Lower leg skin (tissue), 3 donors: ENCODE measurements around the gene TBC1D21.

ENCODE experiments used
- POLR2A ChIP-seq, 2 donors: fragments of 450-650 bp; IDR thresholded peaks; one replicate each; pipeline ENCODE4 v1.6.1; 2016 to 2017; ENCODE audit warnings: antibody characterized with exemption in 2 of 2, mild to moderate bottlenecking in 1 of 2, moderate library complexity in 1 of 2
- TF ChIP-seq, protein P1 (sequence below), 3 donors: fragments of 450-650 bp; IDR thresholded peaks; one replicate each; pipeline ENCODE4 v1.5.1; 2016; ENCODE audit warnings: antibody characterized with exemption in 3 of 3, mild to moderate bottlenecking in 3 of 3, moderate library complexity in 2 of 3

DNA sequence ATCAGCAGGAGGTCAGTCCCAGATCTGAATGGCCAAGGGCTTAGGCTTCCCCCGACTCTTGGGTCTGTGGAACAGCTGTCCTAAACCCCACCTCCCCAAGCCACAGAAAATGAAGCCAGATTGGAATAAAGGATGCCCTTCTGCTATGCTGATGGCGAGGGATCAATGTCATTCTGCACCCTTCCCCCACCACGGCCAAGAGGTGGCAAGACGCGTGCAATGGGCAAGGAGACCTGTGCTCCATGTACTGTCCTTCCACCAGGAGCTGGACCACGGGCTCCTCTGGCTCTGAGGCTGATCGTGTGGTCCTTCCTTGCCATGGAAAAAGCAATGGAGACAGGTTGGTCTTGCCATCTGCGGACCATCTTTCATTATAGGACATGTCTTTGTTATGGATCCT lies 32.6 kb upstream of the TBC1D21 start:
- no peak for TF ChIP-seq POLR2A (IDR thresholded peaks at IDR 0.05)
- TF ChIP-seq, protein P1, sequence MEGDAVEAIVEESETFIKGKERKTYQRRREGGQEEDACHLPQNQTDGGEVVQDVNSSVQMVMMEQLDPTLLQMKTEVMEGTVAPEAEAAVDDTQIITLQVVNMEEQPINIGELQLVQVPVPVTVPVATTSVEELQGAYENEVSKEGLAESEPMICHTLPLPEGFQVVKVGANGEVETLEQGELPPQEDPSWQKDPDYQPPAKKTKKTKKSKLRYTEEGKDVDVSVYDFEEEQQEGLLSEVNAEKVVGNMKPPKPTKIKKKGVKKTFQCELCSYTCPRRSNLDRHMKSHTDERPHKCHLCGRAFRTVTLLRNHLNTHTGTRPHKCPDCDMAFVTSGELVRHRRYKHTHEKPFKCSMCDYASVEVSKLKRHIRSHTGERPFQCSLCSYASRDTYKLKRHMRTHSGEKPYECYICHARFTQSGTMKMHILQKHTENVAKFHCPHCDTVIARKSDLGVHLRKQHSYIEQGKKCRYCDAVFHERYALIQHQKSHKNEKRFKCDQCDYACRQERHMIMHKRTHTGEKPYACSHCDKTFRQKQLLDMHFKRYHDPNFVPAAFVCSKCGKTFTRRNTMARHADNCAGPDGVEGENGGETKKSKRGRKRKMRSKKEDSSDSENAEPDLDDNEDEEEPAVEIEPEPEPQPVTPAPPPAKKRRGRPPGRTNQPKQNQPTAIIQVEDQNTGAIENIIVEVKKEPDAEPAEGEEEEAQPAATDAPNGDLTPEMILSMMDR (IDR thresholded peaks at IDR 0.05): no peak
